Body of pancreas (tissue), 4 donors: ENCODE data around the gene HEXIM2.

Experiments used
- POLR2A ChIP-seq, 3 donors: fragments of 450-650 bp; IDR thresholded peaks; one replicate each; pipeline ENCODE4 v1.6.1; 2016; ENCODE audit warnings: antibody characterized with exemption in 3 of 3, mild to moderate bottlenecking in 2 of 3
- TF ChIP-seq, protein P1 (sequence below), 7 experiments: fragments of 450-650 bp in 4 of 7; fragments of 200-600 bp in 3 of 7; sonication (generic) in 3 of 7; IDR thresholded peaks; one replicate each; pipeline ENCODE4 v1.5.1; 2016 to 2019; ENCODE audit warnings: antibody characterized with exemption in 7 of 7

DNA sequence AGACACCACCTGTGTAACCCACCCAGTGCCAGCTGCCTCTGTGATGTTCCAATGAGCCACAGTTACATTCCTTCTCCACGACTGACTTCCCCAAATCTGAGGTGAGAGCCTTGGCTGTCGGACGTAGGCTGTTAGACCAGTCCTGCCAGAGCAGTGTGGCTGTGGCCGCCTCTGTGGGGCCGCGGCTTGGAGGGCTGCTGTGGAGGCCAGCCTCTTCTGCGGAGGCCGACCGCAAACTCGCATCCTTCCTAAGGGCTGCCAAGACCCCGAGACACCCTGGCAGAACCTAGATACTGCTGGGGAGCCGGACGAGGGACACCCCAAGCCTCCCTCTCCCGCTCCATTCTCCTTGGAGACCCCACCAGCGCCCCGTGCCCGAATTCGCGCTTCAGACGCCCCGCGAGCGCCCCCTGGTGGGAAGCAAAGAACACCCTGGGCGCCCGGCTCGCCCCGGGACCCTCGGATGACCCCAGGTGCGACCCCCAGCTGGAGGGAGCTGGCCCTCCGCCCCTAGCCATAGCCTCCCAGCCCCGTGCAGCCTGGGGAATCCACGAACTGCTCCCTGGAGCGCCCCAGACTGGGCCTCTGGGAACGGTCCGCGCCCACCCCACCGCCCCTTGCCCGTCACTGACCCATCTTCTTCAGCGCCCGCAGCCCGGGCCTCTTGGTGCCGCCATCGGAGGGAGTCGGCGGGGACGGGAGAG lies 29.9 kb upstream of the HEXIM2 start:
- TF ChIP-seq, protein P1, sequence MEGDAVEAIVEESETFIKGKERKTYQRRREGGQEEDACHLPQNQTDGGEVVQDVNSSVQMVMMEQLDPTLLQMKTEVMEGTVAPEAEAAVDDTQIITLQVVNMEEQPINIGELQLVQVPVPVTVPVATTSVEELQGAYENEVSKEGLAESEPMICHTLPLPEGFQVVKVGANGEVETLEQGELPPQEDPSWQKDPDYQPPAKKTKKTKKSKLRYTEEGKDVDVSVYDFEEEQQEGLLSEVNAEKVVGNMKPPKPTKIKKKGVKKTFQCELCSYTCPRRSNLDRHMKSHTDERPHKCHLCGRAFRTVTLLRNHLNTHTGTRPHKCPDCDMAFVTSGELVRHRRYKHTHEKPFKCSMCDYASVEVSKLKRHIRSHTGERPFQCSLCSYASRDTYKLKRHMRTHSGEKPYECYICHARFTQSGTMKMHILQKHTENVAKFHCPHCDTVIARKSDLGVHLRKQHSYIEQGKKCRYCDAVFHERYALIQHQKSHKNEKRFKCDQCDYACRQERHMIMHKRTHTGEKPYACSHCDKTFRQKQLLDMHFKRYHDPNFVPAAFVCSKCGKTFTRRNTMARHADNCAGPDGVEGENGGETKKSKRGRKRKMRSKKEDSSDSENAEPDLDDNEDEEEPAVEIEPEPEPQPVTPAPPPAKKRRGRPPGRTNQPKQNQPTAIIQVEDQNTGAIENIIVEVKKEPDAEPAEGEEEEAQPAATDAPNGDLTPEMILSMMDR (IDR thresholded peaks at IDR 0.05) = peak; percentile 49 to 76 (median 66)
- TF ChIP-seq POLR2A (IDR thresholded peaks at IDR 0.05) = no peak
